Measurements from ENCODE around the gene ISLR2. TPM values are rescaled to one million over a fixed set of nuclear protein-coding genes. Genes with fewer than 3 reads are reported as not detected.

ISLR2 gene
- total and polyA plus RNA-seq, 4 donors = 0.13 to 1.5 (median 0.99) TPM

GRCh38 chr15:74132681-74133651 lies 2.6 kb downstream of the ISLR2 start:
- DNase-seq = no peak
- no peaks in the 10 kb centered on the region for H3K4me1 ChIP-seq (ENCODE audit: control insufficient read depth in 1 of 2, insufficient read depth in 2 of 2, low read length in 2 of 2)
- H3K36me3 ChIP-seq (ENCODE audit: control insufficient read depth in 1 of 2, insufficient read depth in 2 of 2, low read length in 1 of 2) = no peaks in the 10 kb centered on the region
- no peak overlapping the region for H3K27ac ChIP-seq (ENCODE audit: low read depth in 1 of 2, low read length in 2 of 2)
- intact Hi-C loops (cut with DNase I) = loop anchor here in 1 of 2 donors (10.0 kb wide), 1 partner anchor 112 kb away; no protein-coding TSS in a partner anchor
- ATAC-seq (ENCODE audit: low FRiP score) = no peak
- WGBS, 2 donors = 32 to 36% methylated on average over 88 to 90 of the region's 90 CpGs
- peaks cover 4% of the 10 kb centered on the region for H3K9me3 ChIP-seq (ENCODE audit: control insufficient read depth, low read length)
- no peak overlapping the region for H3K4me3 ChIP-seq (ENCODE audit: low read length in 2 of 2)
- H3K27me3 ChIP-seq (ENCODE audit: control insufficient read depth in 1 of 2, insufficient read depth in 2 of 2, low read length in 1 of 2) = peaks cover 0 to 4% of the 10 kb centered on the region in 2 donors

GRCh38 chr15:74133694-74134386 lies 3.5 kb downstream of the ISLR2 start:
- 28 to 37% methylated on average over 66 to 71 of the region's 71 CpGs for WGBS, 2 donors
- no peaks in the 10 kb centered on the region for H3K36me3 ChIP-seq (ENCODE audit: control insufficient read depth in 1 of 2, insufficient read depth in 2 of 2, low read length in 1 of 2)
- intact Hi-C loops (cut with DNase I) = loop anchor here in 1 of 2 donors (10.0 kb wide), 1 partner anchor 111 kb away; no protein-coding TSS in a partner anchor
- no peaks in the 10 kb centered on the region for H3K4me1 ChIP-seq (ENCODE audit: control insufficient read depth in 1 of 2, insufficient read depth in 2 of 2, low read length in 2 of 2)
- H3K27me3 ChIP-seq (ENCODE audit: control insufficient read depth in 1 of 2, insufficient read depth in 2 of 2, low read length in 1 of 2) = peaks cover 0 to 4% of the 10 kb centered on the region in 2 donors
- no peak for ATAC-seq (ENCODE audit: low FRiP score)
- peaks cover 4% of the 10 kb centered on the region for H3K9me3 ChIP-seq (ENCODE audit: control insufficient read depth, low read length)
- no peak overlapping the region for H3K27ac ChIP-seq (ENCODE audit: low read depth in 1 of 2, low read length in 2 of 2)
- no peak for DNase-seq
- H3K4me3 ChIP-seq (ENCODE audit: low read length in 2 of 2) = no peak overlapping the region

GRCh38 chr15:74134387-74135027 lies 4.1 kb downstream of the ISLR2 start:
- no peak for ATAC-seq (ENCODE audit: low FRiP score)
- no peaks in the 10 kb centered on the region for H3K36me3 ChIP-seq (ENCODE audit: control insufficient read depth in 1 of 2, insufficient read depth in 2 of 2, low read length in 1 of 2)

GRCh38 chr15:74135041-74135565 lies 4.7 kb downstream of the ISLR2 start:
- Histone ChIP-seq H3K27me3 (ENCODE audit: control insufficient read depth in 1 of 2, insufficient read depth in 2 of 2, low read length in 1 of 2) (no peaks in the 10 kb centered on the region), H3K4me3 (ENCODE audit: low read length in 2 of 2) (no peak overlapping the region), H3K4me1 (ENCODE audit: control insufficient read depth in 1 of 2, insufficient read depth in 2 of 2, low read length in 2 of 2) (no peaks in the 10 kb centered on the region), H3K36me3 (ENCODE audit: control insufficient read depth in 1 of 2, insufficient read depth in 2 of 2, low read length in 1 of 2) (no peaks in the 10 kb centered on the region), H3K9me3 (ENCODE audit: control insufficient read depth, low read length) (peaks cover 4% of the 10 kb centered on the region), H3K27ac (ENCODE audit: low read depth in 1 of 2, low read length in 2 of 2) (no peak overlapping the region)
- no peak for ATAC-seq (ENCODE audit: low FRiP score)
- WGBS, 2 donors = 50 to 53% methylated on average over 27 of the region's 27 CpGs
- intact Hi-C loops (cut with DNase I) = loop anchor here in 1 of 2 donors (10.0 kb wide), 1 partner anchor 110 kb away; no protein-coding TSS in a partner anchor
- DNase-seq = no peak

More at GRCh38 chr15:74134387-74135027, 4.1 kb downstream of the ISLR2 start:
- Histone ChIP-seq H3K27me3 (ENCODE audit: control insufficient read depth in 1 of 2, insufficient read depth in 2 of 2, low read length in 1 of 2) (peaks cover 0 to 4% of the 10 kb centered on the region in 2 donors), H3K4me3 (ENCODE audit: low read length in 2 of 2) (no peak overlapping the region), H3K9me3 (ENCODE audit: control insufficient read depth, low read length) (peaks cover 4% of the 10 kb centered on the region), H3K4me1 (ENCODE audit: control insufficient read depth in 1 of 2, insufficient read depth in 2 of 2, low read length in 2 of 2) (no peaks in the 10 kb centered on the region), H3K27ac (ENCODE audit: low read depth in 1 of 2, low read length in 2 of 2) (no peak overlapping the region)
- 41 to 48% methylated on average over 48 to 53 of the region's 53 CpGs for WGBS, 2 donors
- peak; percentile 79 to 85 for DNase-seq
- intact Hi-C loops (cut with DNase I) = loop anchor here in 1 of 2 donors (10.0 kb wide), 1 partner anchor 110 kb away; no protein-coding TSS in a partner anchor

GRCh38 chr15:74136540-74136813 lies 6.1 kb downstream of the ISLR2 start:
- ATAC-seq (ENCODE audit: low FRiP score) (no peak), DNase-seq (no peak)
- H3K4me1 ChIP-seq (ENCODE audit: control insufficient read depth in 1 of 2, insufficient read depth in 2 of 2, low read length in 2 of 2) = no peaks in the 10 kb centered on the region
- peaks cover 4% of the 10 kb centered on the region for H3K9me3 ChIP-seq (ENCODE audit: control insufficient read depth, low read length)
- no peak overlapping the region for H3K27ac ChIP-seq (ENCODE audit: low read depth in 1 of 2, low read length in 2 of 2)
- peak overlapping the region in 1 of 2 donors; percentile 4 for H3K4me3 ChIP-seq (ENCODE audit: low read length in 2 of 2)
- H3K36me3 ChIP-seq (ENCODE audit: control insufficient read depth in 1 of 2, insufficient read depth in 2 of 2, low read length in 1 of 2) = no peaks in the 10 kb centered on the region
- WGBS, 2 donors = 2% methylated on average over 20 to 26 of the region's 26 CpGs
- intact Hi-C loops (cut with DNase I) = loop anchor here in 1 of 2 donors (2.0 to 10.0 kb wide), 2 partner anchors 42 to 108 kb away; no protein-coding TSS in a partner anchor
- no peaks in the 10 kb centered on the region for H3K27me3 ChIP-seq (ENCODE audit: control insufficient read depth in 1 of 2, insufficient read depth in 2 of 2, low read length in 1 of 2)

GRCh38 chr15:74136814-74137536 lies 6.6 kb downstream of the ISLR2 start:
- peak in 1 of 2 donors; percentile 74 for DNase-seq

GRCh38 chr15:74137537-74137894 lies 7.1 kb downstream of the ISLR2 start:
- Histone ChIP-seq H3K4me1 (ENCODE audit: control insufficient read depth in 1 of 2, insufficient read depth in 2 of 2, low read length in 2 of 2) (no peaks in the 10 kb centered on the region), H3K36me3 (ENCODE audit: control insufficient read depth in 1 of 2, insufficient read depth in 2 of 2, low read length in 1 of 2) (no peaks in the 10 kb centered on the region), H3K4me3 (ENCODE audit: low read length in 2 of 2) (no peak overlapping the region), H3K27ac (ENCODE audit: low read depth in 1 of 2, low read length in 2 of 2) (no peak overlapping the region), H3K9me3 (ENCODE audit: control insufficient read depth, low read length) (peaks cover 4% of the 10 kb centered on the region), H3K27me3 (ENCODE audit: control insufficient read depth in 1 of 2, insufficient read depth in 2 of 2, low read length in 1 of 2) (no peaks in the 10 kb centered on the region)
- no peak for ATAC-seq (ENCODE audit: low FRiP score)
- no peak for DNase-seq
- intact Hi-C loops (cut with DNase I) = loop anchor here in 1 of 2 donors (2.0 to 10.0 kb wide), 2 partner anchors 41 to 107 kb away; no protein-coding TSS in a partner anchor
- 72 to 74% methylated on average over 2 of the region's 2 CpGs for WGBS, 2 donors

More at GRCh38 chr15:74136814-74137536, 6.6 kb downstream of the ISLR2 start:
- 6 to 8% methylated on average over 18 of the region's 18 CpGs for WGBS, 2 donors
- no peak overlapping the region for H3K27ac ChIP-seq (ENCODE audit: low read depth in 1 of 2, low read length in 2 of 2)
- intact Hi-C loops (cut with DNase I) = loop anchor here in 1 of 2 donors (2.0 to 10.0 kb wide), 2 partner anchors 42 to 108 kb away; no protein-coding TSS in a partner anchor
- ATAC-seq (ENCODE audit: low FRiP score) = no peak
- H3K4me3 ChIP-seq (ENCODE audit: low read length in 2 of 2) = peak overlapping the region in 1 of 2 donors; percentile 4
- H3K4me1 ChIP-seq (ENCODE audit: control insufficient read depth in 1 of 2, insufficient read depth in 2 of 2, low read length in 2 of 2) = no peaks in the 10 kb centered on the region
- H3K27me3 ChIP-seq (ENCODE audit: control insufficient read depth in 1 of 2, insufficient read depth in 2 of 2, low read length in 1 of 2) = no peaks in the 10 kb centered on the region
- H3K9me3 ChIP-seq (ENCODE audit: control insufficient read depth, low read length) = peaks cover 4% of the 10 kb centered on the region
- H3K36me3 ChIP-seq (ENCODE audit: control insufficient read depth in 1 of 2, insufficient read depth in 2 of 2, low read length in 1 of 2) = no peaks in the 10 kb centered on the region

All from aorta (tissue), 5 donors.